Limb (tissue), 2 donors: ENCODE data around the gene TGFBI.
A peak's percentile ranks its signal among the peaks of the same experiment; 100 is the strongest.

Experiments used
- DNase-seq, 2 donors: peaks; one replicate each; pipeline ENCODE4 v3.0.0-alpha.2; 2016; ENCODE audit errors: extremely low spot score in 2 of 2

The TGFBI gene

DNA sequence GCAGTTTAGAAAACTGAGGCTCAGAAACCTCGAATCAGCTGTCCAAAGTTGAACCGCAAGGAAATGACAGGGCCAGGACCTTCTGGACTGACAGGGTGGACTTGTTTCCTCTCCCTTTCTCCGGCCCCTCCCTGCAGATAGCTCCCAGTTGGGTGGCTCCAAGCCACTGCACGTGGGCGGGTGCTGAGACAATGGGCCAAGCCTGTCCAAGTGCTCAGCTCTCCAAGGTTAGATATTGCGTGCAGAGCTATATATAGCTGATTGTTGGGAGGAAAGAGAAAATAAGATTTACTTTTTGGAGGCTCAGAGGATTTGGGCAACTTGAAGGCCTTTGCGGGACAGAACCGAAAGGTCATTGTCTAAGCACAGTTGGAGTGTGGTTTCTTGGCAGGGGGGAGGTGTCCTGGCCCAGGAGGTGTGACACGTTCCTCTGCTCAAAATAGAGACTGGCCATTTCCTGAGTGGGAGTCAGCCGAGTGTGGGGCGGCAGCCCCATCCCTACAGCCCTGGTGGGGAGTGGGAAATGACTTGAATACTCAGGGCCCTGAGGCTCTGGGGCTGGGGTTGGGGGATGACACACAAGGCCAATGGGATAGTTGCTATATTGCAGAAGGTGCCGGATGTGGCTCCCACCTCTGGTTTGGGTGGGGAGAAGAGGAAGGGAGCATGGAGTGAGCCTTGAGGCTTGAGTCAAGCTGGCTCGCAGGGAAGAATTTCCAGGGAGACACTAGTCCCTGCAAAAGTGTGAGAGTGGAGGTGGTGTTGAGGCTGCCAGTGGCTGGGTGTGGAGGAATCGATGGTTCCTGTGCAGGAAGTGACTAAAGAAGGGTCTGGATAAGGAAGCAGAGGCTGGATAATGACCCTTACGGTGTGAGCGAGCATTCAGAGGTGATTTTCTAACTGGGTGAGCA, 59.4 kb downstream of the TGFBI start:
- DNase-seq, result peak in 1 of 2 donors; percentile 63

- DNase-seq, result no peak
These were observed 61.0 kb downstream of the TGFBI start for GRCh38 chr5:136089791-136090190.

GRCh38 chr5:136090319-136090718, 61.5 kb downstream of the TGFBI start:
- no peak for DNase-seq

DNA sequence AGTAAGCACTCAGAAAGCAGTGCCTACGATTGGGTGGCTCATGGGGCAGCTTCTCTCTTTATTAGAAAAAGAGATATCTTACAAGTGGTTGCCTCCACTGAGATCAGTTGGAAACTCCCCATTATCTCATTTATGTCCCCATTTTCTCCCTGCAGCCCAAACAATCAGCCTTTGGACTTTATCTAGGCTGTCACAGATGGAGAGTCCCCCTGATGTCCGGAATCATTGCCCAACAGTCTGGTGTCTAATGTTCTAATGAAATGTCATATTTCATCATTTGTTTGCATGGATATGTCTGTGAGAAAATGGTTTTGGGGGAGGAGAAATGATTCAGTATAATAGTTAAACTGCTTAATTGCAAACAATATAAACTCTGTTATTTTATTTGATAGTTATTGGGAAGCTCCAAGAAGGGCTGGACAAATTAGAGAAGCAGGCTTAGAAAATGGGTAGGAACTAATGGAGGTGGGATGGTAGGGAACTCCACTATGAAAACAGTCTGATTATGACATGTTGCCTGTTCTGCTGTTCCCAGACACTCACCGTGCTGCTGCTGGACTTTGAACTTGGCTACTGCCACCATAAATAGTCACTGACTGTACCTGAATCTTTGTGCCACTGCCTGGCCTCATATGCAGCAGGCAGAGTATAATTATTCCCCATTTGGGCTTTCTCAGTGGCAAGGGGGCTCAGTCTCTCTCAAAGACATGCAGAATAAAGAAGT, 65.6 kb downstream of the TGFBI start:
- no peak for DNase-seq

DNA sequence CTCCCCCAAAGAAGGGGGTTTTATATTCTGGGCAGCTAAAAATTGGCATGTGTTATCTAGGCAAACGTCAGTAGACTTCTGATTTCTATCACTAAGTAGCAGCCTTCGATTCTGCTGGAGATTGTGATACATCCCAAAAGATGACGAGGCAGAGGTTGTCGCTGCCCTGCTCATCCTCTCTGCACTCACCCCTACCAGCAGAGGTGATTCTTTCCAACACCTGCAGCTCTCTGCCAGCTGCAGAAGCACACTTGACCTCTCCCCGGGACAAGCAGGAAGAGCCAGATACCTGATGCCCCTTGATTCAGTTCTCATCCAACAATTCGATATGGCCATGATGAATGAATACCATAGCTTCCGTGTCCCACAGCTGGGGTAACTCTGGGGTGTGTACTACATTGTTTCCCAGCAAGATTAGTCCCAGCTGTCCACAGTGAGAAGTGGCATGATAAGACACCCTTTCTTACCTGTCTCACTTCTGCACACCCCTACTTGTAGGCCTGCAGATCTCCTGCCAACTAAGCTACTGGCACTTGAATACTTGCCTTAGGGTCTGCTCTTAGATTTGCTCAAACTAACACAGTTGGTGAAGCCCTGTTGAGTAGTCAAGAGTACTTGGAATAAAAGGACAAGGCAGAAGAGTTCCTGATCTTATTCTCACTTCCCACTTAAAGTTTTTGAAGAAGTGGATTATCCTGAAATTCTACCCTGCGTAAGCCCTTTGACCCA, 66.3 kb downstream of the TGFBI start:
- no peak for DNase-seq

GRCh38 chr5:136098176-136098575, 69.4 kb downstream of the TGFBI start:
- DNase-seq, result no peak

DNA sequence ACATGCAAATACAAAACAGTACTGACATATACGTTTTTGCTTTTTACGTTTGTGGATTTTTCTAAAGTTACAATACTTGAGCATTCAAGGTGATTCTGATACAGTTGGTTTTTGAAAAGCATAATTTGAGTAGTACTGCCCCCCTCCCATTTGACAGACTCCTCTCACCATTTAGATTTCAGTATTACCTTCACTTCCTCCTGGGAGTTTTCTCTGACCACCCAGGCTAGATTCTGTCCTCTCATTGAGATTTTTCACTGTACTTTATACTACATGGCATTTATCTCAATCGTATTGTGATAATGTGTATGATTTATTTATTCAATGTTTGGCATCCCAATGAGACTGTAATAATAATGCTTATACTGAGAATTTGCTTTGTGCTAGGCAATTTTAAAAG, 71.1 kb downstream of the TGFBI start:
- DNase-seq, result no peak

DNA sequence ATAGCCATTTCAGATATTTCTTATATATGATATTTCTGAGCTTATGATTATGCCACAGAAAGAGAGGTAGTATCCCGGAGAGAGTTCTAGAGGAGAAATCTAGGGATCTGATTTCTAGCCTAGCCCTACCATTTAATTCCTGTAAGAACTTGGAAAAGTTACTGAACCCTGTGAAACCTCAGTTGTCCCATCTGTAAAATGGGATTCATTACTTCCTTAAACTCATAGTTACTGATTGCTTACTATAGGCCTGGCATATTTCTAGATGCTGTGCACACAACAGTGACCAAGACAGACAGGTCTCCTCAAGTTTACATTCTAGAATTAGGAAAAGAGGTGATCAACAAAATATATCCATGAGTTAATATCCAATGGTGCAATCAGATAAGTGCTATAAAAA, 73.1 kb downstream of the TGFBI start:
- DNase-seq, result no peak

- DNase-seq, result no peak
These were observed 74.3 kb downstream of the TGFBI start for GRCh38 chr5:136103118-136103517.

- peak in 1 of 2 donors; percentile 36 for DNase-seq
These were observed 75.6 kb downstream of the TGFBI start for GRCh38 chr5:136104306-136104965.

GRCh38 chr5:136106351-136107031, 77.7 kb downstream of the TGFBI start:
- DNase-seq, result no peak

DNA sequence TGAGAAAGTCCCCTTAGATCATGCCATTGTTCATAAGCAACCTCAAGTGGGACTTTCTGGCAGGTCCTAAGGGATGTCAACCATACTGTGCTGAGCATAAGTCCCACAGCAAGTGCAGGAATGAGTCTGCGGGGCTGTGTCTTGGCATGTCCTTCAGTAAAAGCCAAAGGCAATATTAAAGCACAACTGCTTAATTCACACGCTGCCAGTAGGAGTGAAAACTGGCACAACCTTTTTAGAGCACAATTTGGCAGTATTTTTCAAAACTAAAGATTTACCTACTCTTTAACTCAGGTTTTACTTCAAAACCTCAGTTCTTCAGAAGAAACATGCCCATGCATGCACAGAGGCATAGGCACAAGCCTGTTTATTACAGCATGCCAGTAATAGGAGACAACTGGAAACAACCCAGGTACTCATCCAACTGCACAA, 79.4 kb downstream of the TGFBI start:
- no peak for DNase-seq

DNA sequence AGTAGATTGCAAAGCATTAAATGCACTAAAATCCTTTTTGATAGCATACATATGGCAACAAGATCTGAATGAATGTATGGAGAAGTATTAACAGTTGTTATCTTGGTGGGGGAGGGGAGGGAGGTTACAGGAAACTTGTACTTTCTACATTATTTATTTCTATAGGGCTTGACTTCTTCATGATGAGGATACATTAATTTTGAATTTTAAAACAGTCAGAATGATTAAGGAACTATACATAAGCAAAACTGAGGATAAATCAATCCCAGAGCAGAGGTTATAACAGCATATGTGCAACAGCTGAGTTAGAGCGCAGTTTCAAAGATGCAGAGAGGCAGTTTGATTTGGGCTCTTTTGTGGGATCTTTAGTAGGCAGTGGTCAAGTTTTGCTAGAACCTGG, 80.0 kb downstream of the TGFBI start:
- DNase-seq, result no peak

DNA sequence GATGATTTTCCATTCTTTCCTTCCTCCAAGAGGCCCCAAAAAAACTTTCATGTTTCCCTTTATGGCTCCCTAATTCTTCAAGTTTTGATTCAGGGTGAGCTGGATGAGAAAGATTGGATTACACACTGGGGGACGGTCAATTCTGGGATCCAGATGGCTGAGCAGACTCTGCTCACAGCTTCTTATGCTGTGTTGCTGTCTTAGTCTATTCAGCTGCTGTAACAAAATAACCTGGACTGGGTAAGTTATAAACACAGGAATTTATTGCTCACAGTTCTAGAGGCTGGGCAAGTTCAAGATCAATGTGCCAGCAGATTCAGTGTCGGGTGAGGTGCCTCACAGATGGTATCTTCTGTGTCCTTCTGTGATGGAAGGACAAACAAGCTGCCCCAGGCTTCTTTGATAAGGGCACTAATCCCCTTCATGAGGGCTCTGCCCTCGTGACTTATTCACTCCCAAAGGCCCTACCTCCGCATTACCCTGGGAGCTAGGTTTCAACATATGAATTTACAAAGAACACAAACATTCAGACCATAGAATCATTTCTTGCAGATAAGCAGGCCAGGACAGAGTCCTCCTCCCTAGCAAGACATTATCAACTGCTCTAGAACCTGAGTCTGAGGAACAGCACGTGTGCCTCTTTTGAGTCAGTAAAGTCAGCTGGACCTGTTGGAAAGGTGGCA, 80.8 kb downstream of the TGFBI start:
- DNase-seq, result no peak
